HG02870 (cell line): ENCODE results near the gene BRI3.
A peak's percentile ranks its signal among the peaks of the same experiment; 100 is the strongest.

ENCODE experiments used
- ATAC-seq: cut with Tn5 transposase; IDR thresholded peaks from one replicate; pipeline ENCODE4 v1.9.1; 2021; ENCODE audit warnings: mild to moderate bottlenecking, moderate library complexity; ENCODE audit not compliant: unreplicated experiment

Gene BRI3

GRCh38 chr7:98286701-98287485 is 5.4 kb downstream of the BRI3 start:
- ATAC-seq: no peak

GRCh38 chr7:98287486-98287959 is 6.0 kb downstream of the BRI3 start:
- no peak for ATAC-seq

GRCh38 chr7:98288064-98288823 is 6.8 kb downstream of the BRI3 start:
- no peak for ATAC-seq

- no peak for ATAC-seq
Observed at GRCh38 chr7:98289333-98289875, 7.9 kb downstream of the BRI3 start.

GRCh38 chr7:98291717-98292116 is 10.2 kb downstream of the BRI3 start:
- no peak for ATAC-seq

- ATAC-seq: no peak
Observed at GRCh38 chr7:98293265-98293664, 11.8 kb downstream of the BRI3 start.

GRCh38 chr7:98293746-98294145 is 12.3 kb downstream of the BRI3 start:
- no peak for ATAC-seq

- ATAC-seq: no peak
Observed at GRCh38 chr7:98294326-98294725, 12.8 kb downstream of the BRI3 start.

- peak; percentile 68 for ATAC-seq
Observed at GRCh38 chr7:98294798-98295382, 13.4 kb downstream of the BRI3 start.

- ATAC-seq: no peak
Observed at GRCh38 chr7:98295467-98296192, 14.1 kb downstream of the BRI3 start.

- no peak for ATAC-seq
Observed at GRCh38 chr7:98296833-98297232, 15.3 kb downstream of the BRI3 start.

- ATAC-seq: no peak
Observed at GRCh38 chr7:98297626-98298286, 16.3 kb downstream of the BRI3 start.

GRCh38 chr7:98300595-98301372 is 19.3 kb downstream of the BRI3 start:
- ATAC-seq: no peak

GRCh38 chr7:98301693-98302470 is 20.4 kb downstream of the BRI3 start:
- ATAC-seq: no peak

- no peak for ATAC-seq
Observed at GRCh38 chr7:98303176-98303865, 21.8 kb downstream of the BRI3 start.

- no peak for ATAC-seq
Observed at GRCh38 chr7:98303906-98304305, 22.4 kb downstream of the BRI3 start.

- no peak for ATAC-seq
Observed at GRCh38 chr7:98305951-98306535, 24.6 kb downstream of the BRI3 start.

- ATAC-seq: no peak
Observed at GRCh38 chr7:98307971-98308466, 26.5 kb downstream of the BRI3 start.
